ENCODE measurements around the gene SLC16A2.

- TF ChIP-seq, protein P1, sequence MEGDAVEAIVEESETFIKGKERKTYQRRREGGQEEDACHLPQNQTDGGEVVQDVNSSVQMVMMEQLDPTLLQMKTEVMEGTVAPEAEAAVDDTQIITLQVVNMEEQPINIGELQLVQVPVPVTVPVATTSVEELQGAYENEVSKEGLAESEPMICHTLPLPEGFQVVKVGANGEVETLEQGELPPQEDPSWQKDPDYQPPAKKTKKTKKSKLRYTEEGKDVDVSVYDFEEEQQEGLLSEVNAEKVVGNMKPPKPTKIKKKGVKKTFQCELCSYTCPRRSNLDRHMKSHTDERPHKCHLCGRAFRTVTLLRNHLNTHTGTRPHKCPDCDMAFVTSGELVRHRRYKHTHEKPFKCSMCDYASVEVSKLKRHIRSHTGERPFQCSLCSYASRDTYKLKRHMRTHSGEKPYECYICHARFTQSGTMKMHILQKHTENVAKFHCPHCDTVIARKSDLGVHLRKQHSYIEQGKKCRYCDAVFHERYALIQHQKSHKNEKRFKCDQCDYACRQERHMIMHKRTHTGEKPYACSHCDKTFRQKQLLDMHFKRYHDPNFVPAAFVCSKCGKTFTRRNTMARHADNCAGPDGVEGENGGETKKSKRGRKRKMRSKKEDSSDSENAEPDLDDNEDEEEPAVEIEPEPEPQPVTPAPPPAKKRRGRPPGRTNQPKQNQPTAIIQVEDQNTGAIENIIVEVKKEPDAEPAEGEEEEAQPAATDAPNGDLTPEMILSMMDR (conservative IDR thresholded peaks at IDR 0.05): no peak
- TF ChIP-seq ZFX (IDR thresholded peaks at IDR 0.05): no peak
Observed at GRCh38 chrX:74458736-74459135, 37.4 kb downstream of the SLC16A2 start.

Data from C4-2B (cell line).